HepG2 (cell line): ENCODE results near the gene IQGAP2. TPM values are rescaled to one million over a fixed set of nuclear protein-coding genes. Genes with fewer than 3 reads are reported as not detected.

Experiments
- FOSL1 ChIP-seq: sonication (generic); formaldehyde crosslinking; IDR thresholded peaks from 2 replicates; pipeline ENCODE4 v1.9.0; 2021; ENCODE audit warnings: missing genetic modification reagents, borderline replicate concordance
- PCBP1 ChIP-seq: fragments of 200-400 bp; formaldehyde crosslinking; IDR thresholded peaks from 2 replicates; pipeline ENCODE4 v1.6.1; 2017; ENCODE audit warnings: mild to moderate bottlenecking, low read depth, low read length, borderline replicate concordance
- RAD21 ChIP-seq: fragments of 450-650 bp; formaldehyde crosslinking; IDR thresholded peaks from 2 replicates; pipeline ENCODE4 v1.5.0; 2020; ENCODE audit warnings: mild to moderate bottlenecking
- REL ChIP-seq: sonication (generic); formaldehyde crosslinking; conservative IDR thresholded peaks from 2 replicates; pipeline ENCODE4 v1.8.0; 2022; ENCODE audit warnings: mild to moderate bottlenecking, missing genetic modification reagents, moderate library complexity
- SMYD3 ChIP-seq: sonication (generic); formaldehyde crosslinking; IDR thresholded peaks from 2 replicates; pipeline ENCODE4 v1.8.1; 2023; ENCODE audit warnings: mild to moderate bottlenecking, missing genetic modification reagents
- SNAI1 ChIP-seq: sonication (generic); formaldehyde crosslinking; IDR thresholded peaks from 2 replicates; pipeline ENCODE4 v1.5.0; 2020; ENCODE audit warnings: mild to moderate bottlenecking, missing genetic modification reagents, borderline replicate concordance
- SOX5 ChIP-seq: IDR thresholded peaks from 2 replicates; pipeline ENCODE4 v1.6.1; 2016; ENCODE audit warnings: borderline replicate concordance
- ZC3H13 ChIP-seq: sonication (generic); formaldehyde crosslinking; IDR thresholded peaks from 2 replicates; pipeline ENCODE4 v1.8.1; 2023; ENCODE audit warnings: mild to moderate bottlenecking, missing genetic modification reagents, moderate library complexity
- ZFP36L1 ChIP-seq: sonication (generic); formaldehyde crosslinking; IDR thresholded peaks from 2 replicates; pipeline ENCODE4 v1.8.0; 2022; ENCODE audit warnings: mild to moderate bottlenecking, missing genetic modification reagents, moderate library complexity
- ZNF124 ChIP-seq: sonication (generic); formaldehyde crosslinking; IDR thresholded peaks from 2 replicates; pipeline ENCODE4 v1.4.0; 2020; ENCODE audit warnings: missing genetic modification reagents
- ZNF180 ChIP-seq: sonication (generic); formaldehyde crosslinking; IDR thresholded peaks from 2 replicates; pipeline ENCODE4 v1.4.0; 2020; ENCODE audit warnings: low read depth, missing genetic modification reagents, borderline replicate concordance
- ZNF234 ChIP-seq: sonication (generic); formaldehyde crosslinking; conservative IDR thresholded peaks from 2 replicates; pipeline ENCODE4 v1.5.1; 2020; ENCODE audit warnings: mild to moderate bottlenecking, missing genetic modification reagents
- ZNF558 ChIP-seq: sonication (generic); formaldehyde crosslinking; IDR thresholded peaks from 2 replicates; pipeline ENCODE4 v1.9.0; 2022; ENCODE audit warnings: mild to moderate bottlenecking, missing genetic modification reagents, borderline replicate concordance
- ZNF674 ChIP-seq: sonication (generic); formaldehyde crosslinking; IDR thresholded peaks from 2 replicates; pipeline ENCODE4 v1.5.0; 2020; ENCODE audit warnings: low read depth, mild to moderate bottlenecking, missing genetic modification reagents
- ZNF775 ChIP-seq: sonication (generic); formaldehyde crosslinking; IDR thresholded peaks from 2 replicates; pipeline ENCODE4 v1.4.0; 2020; ENCODE audit warnings: missing genetic modification reagents, mild to moderate bottlenecking, moderate library complexity, borderline replicate concordance
- ZNF776 ChIP-seq: sonication (generic); formaldehyde crosslinking; IDR thresholded peaks from 2 replicates; pipeline ENCODE4 v1.4.0; 2020; ENCODE audit warnings: mild to moderate bottlenecking, missing genetic modification reagents
- polyA plus RNA-seq, 8 experiments: library from polyadenylated mRNA; depleted of rRNA in 3 of 8; stranded (reverse) in 7 of 8; unstranded in 1 of 8; fragments of >200 nt; fragmentation: Illumina TruSeq in 4 of 8; extraction: Trizol in 4 of 8; gene quantifications; 2 replicates each; pipeline versions ENCODE4 v1.2.1 to v1.2.3, GENCODE V29; 2011 to 2016; ENCODE audit warnings: low read depth in 4 of 8, missing spikeins in 1 of 8, mixed read lengths in 1 of 8; ENCODE audit not compliant: insufficient read depth in 1 of 8
- total RNA-seq, 5 experiments: library from RNA; depleted of rRNA; stranded (reverse); fragments of >200 nt; fragmentation: Illumina TruSeq; extraction: Trizol; gene quantifications; 2 replicates each; pipeline ENCODE4 v1.2.3, GENCODE V29; 2016; ENCODE audit warnings: low read depth in 1 of 5
- TF ChIP-seq, protein P1 (sequence below): sonication (generic); formaldehyde crosslinking; IDR thresholded peaks from 2 replicates; pipeline ENCODE4 v1.4.0; 2020; ENCODE audit warnings: mild to moderate bottlenecking, missing genetic modification reagents
- TF ChIP-seq, protein P2 (sequence below): sonication (generic); formaldehyde crosslinking; IDR thresholded peaks from 2 replicates; pipeline ENCODE4 v1.4.0; 2020; ENCODE audit warnings: missing genetic modification reagents
- TF ChIP-seq, protein P3 (sequence below): sonication (generic); formaldehyde crosslinking; IDR thresholded peaks from 2 replicates; pipeline ENCODE4 v1.8.1; 2023; ENCODE audit warnings: mild to moderate bottlenecking, inconsistent platforms, moderate library complexity, missing genetic modification reagents, borderline replicate concordance

The IQGAP2 gene
- total and polyA plus RNA-seq, 2 of the 13 experiments (the other 11 are each of a cell fraction or from before 2014, with no cell fraction given), result 35.2 to 83.3 TPM

DNA sequence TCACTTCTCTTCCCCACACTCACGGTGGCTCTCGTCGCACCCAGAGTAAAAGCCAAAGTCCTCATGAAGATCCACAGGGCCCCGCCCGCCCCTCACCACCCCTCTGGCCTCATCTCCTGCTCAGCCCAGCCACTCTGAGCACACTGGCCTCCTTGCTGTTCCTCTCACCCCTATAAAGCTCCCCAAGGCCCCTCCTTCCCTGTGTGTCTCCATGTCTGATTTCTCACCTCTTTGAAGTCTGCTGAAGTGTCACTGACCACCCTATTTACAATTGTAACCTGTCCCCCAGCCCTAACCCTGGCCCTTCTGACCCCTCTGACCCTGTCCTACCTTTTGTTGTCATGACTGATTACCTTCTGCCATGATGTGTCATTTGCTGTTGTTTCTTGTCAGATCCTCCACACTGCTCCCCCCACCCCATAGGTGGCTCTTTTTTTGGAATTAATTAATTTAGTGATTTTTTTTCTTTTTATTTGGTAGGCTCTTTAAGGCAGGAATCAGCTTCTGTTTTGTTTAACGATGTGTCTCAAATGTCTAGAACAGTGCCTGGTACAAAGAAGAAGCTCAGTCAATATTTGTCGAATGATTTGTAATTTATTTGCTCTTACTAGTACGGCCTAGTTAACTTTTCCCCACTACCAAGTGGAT lies 90.2 kb downstream of the IQGAP2 start (continued):
- TF ChIP-seq, protein P1, sequence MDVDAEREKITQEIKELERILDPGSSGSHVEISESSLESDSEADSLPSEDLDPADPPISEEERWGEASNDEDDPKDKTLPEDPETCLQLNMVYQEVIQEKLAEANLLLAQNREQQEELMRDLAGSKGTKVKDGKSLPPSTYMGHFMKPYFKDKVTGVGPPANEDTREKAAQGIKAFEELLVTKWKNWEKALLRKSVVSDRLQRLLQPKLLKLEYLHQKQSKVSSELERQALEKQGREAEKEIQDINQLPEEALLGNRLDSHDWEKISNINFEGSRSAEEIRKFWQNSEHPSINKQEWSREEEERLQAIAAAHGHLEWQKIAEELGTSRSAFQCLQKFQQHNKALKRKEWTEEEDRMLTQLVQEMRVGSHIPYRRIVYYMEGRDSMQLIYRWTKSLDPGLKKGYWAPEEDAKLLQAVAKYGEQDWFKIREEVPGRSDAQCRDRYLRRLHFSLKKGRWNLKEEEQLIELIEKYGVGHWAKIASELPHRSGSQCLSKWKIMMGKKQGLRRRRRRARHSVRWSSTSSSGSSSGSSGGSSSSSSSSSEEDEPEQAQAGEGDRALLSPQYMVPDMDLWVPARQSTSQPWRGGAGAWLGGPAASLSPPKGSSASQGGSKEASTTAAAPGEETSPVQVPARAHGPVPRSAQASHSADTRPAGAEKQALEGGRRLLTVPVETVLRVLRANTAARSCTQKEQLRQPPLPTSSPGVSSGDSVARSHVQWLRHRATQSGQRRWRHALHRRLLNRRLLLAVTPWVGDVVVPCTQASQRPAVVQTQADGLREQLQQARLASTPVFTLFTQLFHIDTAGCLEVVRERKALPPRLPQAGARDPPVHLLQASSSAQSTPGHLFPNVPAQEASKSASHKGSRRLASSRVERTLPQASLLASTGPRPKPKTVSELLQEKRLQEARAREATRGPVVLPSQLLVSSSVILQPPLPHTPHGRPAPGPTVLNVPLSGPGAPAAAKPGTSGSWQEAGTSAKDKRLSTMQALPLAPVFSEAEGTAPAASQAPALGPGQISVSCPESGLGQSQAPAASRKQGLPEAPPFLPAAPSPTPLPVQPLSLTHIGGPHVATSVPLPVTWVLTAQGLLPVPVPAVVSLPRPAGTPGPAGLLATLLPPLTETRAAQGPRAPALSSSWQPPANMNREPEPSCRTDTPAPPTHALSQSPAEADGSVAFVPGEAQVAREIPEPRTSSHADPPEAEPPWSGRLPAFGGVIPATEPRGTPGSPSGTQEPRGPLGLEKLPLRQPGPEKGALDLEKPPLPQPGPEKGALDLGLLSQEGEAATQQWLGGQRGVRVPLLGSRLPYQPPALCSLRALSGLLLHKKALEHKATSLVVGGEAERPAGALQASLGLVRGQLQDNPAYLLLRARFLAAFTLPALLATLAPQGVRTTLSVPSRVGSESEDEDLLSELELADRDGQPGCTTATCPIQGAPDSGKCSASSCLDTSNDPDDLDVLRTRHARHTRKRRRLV, result no peak
- TF ChIP-seq ZNF558 (CRISPR knock-in tag), result no peak
- no peak for TF ChIP-seq ZNF775 (CRISPR knock-in tag)
- TF ChIP-seq FOSL1 (CRISPR knock-in tag), result no peak
- TF ChIP-seq SMYD3 (CRISPR knock-in tag), result no peak
- TF ChIP-seq RAD21 (CRISPR knock-in tag), result no peak
- no peak for TF ChIP-seq SNAI1 (CRISPR knock-in tag)
- TF ChIP-seq SOX5 (CRISPR knock-in tag), result peak; percentile 77; the same call in 1 of the 2 replicates
- no peak for TF ChIP-seq ZNF234 (CRISPR knock-in tag)
- TF ChIP-seq PCBP1, result no peak
- TF ChIP-seq, protein P2, sequence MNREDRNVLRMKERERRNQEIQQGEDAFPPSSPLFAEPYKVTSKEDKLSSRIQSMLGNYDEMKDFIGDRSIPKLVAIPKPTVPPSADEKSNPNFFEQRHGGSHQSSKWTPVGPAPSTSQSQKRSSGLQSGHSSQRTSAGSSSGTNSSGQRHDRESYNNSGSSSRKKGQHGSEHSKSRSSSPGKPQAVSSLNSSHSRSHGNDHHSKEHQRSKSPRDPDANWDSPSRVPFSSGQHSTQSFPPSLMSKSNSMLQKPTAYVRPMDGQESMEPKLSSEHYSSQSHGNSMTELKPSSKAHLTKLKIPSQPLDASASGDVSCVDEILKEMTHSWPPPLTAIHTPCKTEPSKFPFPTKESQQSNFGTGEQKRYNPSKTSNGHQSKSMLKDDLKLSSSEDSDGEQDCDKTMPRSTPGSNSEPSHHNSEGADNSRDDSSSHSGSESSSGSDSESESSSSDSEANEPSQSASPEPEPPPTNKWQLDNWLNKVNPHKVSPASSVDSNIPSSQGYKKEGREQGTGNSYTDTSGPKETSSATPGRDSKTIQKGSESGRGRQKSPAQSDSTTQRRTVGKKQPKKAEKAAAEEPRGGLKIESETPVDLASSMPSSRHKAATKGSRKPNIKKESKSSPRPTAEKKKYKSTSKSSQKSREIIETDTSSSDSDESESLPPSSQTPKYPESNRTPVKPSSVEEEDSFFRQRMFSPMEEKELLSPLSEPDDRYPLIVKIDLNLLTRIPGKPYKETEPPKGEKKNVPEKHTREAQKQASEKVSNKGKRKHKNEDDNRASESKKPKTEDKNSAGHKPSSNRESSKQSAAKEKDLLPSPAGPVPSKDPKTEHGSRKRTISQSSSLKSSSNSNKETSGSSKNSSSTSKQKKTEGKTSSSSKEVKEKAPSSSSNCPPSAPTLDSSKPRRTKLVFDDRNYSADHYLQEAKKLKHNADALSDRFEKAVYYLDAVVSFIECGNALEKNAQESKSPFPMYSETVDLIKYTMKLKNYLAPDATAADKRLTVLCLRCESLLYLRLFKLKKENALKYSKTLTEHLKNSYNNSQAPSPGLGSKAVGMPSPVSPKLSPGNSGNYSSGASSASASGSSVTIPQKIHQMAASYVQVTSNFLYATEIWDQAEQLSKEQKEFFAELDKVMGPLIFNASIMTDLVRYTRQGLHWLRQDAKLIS (CRISPR knock-in tag), result no peak
- TF ChIP-seq ZC3H13 (CRISPR knock-in tag), result no peak
- no peak for TF ChIP-seq ZNF674 (CRISPR knock-in tag)
- TF ChIP-seq, protein P3, sequence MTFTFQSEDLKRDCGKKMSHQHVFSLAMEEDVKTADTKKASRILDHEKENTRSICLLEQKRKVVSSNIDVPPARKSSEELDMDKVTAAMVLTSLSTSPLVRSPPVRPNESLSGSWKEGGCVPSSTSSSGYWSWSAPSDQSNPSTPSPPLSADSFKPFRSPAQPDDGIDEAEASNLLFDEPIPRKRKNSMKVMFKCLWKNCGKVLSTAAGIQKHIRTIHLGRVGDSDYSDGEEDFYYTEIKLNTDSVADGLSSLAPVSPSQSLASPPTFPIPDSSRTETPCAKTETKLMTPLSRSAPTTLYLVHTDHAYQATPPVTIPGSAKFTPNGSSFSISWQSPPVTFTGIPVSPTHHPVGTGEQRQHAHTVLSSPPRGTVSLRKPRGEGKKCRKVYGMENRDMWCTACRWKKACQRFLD, result no peak
- no peak for TF ChIP-seq ZNF776 (CRISPR knock-in tag)
- TF ChIP-seq ZFP36L1, result no peak
- TF ChIP-seq REL (CRISPR knock-in tag), result no peak
- TF ChIP-seq ZNF180, result no peak
- no peak for TF ChIP-seq ZNF124 (CRISPR knock-in tag)
